ENCODE results near the gene PTTG1. TPM values are rescaled to one million over a fixed set of nuclear protein-coding genes. Genes with fewer than 3 reads are reported as not detected.

The PTTG1 gene
- total RNA-seq, 1 experiment from 2014 or later, result 239 TPM

DNA sequence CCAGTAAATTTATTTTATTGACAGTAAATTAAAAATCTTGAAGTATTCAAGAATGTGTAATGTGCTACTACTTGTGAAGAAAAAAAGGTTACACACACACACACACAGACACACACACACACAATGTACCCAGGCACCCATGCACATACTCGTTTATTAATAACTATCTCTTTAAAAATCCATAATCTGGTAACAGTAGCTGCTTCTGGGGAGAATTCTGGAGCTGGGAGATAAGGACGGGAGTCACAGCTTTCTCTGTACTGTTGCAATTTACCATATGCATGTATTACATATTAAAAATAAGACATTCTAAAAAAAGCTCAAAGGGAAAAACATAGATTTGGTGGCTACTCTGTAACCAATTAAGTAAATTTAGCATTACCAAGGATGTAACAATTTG lies 43.3 kb upstream of the PTTG1 start:
- DNase-seq (ENCODE audit: low spot score) (no peak), ATAC-seq (no peak)
- no peaks in the 10 kb centered on the region for H3K36me3 Mint-ChIP-seq
- peaks cover 2% of the 10 kb centered on the region for H3K27me3 Mint-ChIP-seq (ENCODE audit: low read depth)
- ChIA-PET POLR2A (no interaction called here), CTCF (interaction anchor here (1.5 kb wide), 1 partner anchor 16 kb away, joined by 3 read pairs; no protein-coding TSS in a partner anchor)
- no peak overlapping the region for H3K4me3 Mint-ChIP-seq
- TF ChIP-seq, protein P1, sequence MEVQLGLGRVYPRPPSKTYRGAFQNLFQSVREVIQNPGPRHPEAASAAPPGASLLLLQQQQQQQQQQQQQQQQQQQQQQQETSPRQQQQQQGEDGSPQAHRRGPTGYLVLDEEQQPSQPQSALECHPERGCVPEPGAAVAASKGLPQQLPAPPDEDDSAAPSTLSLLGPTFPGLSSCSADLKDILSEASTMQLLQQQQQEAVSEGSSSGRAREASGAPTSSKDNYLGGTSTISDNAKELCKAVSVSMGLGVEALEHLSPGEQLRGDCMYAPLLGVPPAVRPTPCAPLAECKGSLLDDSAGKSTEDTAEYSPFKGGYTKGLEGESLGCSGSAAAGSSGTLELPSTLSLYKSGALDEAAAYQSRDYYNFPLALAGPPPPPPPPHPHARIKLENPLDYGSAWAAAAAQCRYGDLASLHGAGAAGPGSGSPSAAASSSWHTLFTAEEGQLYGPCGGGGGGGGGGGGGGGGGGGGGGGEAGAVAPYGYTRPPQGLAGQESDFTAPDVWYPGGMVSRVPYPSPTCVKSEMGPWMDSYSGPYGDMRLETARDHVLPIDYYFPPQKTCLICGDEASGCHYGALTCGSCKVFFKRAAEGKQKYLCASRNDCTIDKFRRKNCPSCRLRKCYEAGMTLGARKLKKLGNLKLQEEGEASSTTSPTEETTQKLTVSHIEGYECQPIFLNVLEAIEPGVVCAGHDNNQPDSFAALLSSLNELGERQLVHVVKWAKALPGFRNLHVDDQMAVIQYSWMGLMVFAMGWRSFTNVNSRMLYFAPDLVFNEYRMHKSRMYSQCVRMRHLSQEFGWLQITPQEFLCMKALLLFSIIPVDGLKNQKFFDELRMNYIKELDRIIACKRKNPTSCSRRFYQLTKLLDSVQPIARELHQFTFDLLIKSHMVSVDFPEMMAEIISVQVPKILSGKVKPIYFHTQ (CRISPR knock-in tag; IDR thresholded peaks at IDR 0.05), result no peak
- TF ChIP-seq ATF1 (CRISPR knock-in tag; IDR thresholded peaks at IDR 0.05) (no peak), NR3C1 (CRISPR knock-in tag; conservative IDR thresholded peaks at IDR 0.05; ENCODE audit: low read depth) (no peak), ZNF138 (CRISPR knock-in tag; conservative IDR thresholded peaks at IDR 0.05) (no peak)
- TF ChIP-seq, protein P2, sequence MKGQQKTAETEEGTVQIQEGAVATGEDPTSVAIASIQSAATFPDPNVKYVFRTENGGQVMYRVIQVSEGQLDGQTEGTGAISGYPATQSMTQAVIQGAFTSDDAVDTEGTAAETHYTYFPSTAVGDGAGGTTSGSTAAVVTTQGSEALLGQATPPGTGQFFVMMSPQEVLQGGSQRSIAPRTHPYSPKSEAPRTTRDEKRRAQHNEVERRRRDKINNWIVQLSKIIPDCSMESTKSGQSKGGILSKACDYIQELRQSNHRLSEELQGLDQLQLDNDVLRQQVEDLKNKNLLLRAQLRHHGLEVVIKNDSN (CRISPR knock-in tag; IDR thresholded peaks at IDR 0.05), result no peak
- TF ChIP-seq, protein P3, sequence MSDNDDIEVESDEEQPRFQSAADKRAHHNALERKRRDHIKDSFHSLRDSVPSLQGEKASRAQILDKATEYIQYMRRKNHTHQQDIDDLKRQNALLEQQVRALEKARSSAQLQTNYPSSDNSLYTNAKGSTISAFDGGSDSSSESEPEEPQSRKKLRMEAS (CRISPR knock-in tag; IDR thresholded peaks at IDR 0.05), result no peak
- TF ChIP-seq, protein P4, sequence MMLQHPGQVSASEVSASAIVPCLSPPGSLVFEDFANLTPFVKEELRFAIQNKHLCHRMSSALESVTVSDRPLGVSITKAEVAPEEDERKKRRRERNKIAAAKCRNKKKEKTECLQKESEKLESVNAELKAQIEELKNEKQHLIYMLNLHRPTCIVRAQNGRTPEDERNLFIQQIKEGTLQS (CRISPR knock-in tag; conservative IDR thresholded peaks at IDR 0.05), result no peak
- no peaks in the 10 kb centered on the region for H3K9me3 Mint-ChIP-seq
- H3K27ac Mint-ChIP-seq, result no peak overlapping the region
- peaks cover 8% of the 10 kb centered on the region for H3K4me1 Mint-ChIP-seq

DNA sequence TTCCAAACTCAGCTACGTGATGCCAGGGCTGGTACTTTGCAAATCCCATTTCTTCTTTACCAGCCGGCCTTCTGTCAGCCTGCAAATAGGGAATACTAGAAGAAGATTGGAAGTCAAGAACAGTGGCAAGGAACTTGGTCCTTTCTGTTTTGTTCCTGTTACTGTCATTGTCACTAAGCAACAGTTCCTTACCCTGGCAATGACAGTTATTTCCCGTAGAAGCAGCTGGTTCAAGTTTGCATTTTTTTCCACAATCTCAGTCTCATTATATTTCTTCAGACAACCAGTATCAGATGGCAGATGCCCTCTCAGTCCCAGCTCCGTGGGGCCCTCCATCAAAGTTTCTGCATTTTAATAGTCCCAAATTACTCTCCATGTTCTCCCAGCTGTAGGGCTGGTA lies 42.1 kb upstream of the PTTG1 start:
- DNase-seq (ENCODE audit: low spot score), result no peak
- no peak for ATAC-seq
- Mint-ChIP-seq H3K4me3 (no peak overlapping the region), H3K27me3 (ENCODE audit: low read depth) (no peaks in the 10 kb centered on the region; the same call in none of the 2 replicates), H3K9me3 (no peaks in the 10 kb centered on the region), H3K36me3 (no peaks in the 10 kb centered on the region), H3K27ac (no peak overlapping the region), H3K4me1 (peaks cover 8% of the 10 kb centered on the region)
- TF ChIP-seq ZNF671 (CRISPR knock-in tag; IDR thresholded peaks at IDR 0.05) (no peak), ETV6 (CRISPR knock-in tag; IDR thresholded peaks at IDR 0.05) (no peak), GABPB1 (CRISPR knock-in tag; IDR thresholded peaks at IDR 0.05) (no peak), TEAD1 (CRISPR knock-in tag; IDR thresholded peaks at IDR 0.05) (no peak), NR1H2 (CRISPR knock-in tag; IDR thresholded peaks at IDR 0.05) (no peak)
- TF ChIP-seq, protein P5, sequence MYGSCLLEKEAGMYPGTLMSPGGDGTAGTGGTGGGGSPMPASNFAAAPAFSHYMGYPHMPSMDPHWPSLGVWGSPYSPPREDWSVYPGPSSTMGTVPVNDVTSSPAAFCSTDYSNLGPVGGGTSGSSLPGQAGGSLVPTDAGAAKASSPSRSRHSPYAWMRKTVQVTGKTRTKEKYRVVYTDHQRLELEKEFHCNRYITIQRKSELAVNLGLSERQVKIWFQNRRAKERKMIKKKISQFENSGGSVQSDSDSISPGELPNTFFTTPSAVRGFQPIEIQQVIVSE (CRISPR knock-in tag; IDR thresholded peaks at IDR 0.05; ENCODE audit: borderline replicate concordance), result no peak
- ChIA-PET POLR2A (interaction anchor here (1.2 kb wide), 1 partner anchor 203 kb away, joined by 4 read pairs; no protein-coding TSS in a partner anchor), CTCF (interaction anchor here (1.1 to 1.6 kb wide), 6 partner anchors 9 to 358 kb away, joined by 3 to 9 read pairs (median 3); partner anchors contain the start of gene C1QTNF2)

DNA sequence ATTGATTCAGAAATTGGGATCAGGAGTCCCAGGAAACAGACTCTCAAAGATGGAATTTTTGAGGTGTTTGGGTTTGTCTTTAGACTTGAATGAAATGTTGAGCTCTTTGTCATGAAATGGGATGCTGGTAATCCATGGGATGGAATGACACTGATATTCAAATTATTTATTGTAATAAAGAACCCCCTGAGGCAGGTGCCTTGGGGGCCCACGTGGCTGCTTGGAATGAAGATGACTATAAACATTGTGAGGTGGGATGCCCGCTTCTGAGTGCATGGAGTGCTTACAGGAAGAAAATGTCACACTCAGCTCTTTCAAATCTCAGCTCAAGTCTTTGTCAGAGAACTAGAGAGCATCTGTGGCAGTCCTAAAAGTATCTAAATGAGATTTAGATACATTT lies 41.6 kb upstream of the PTTG1 start:
- TF ChIP-seq, protein P6, sequence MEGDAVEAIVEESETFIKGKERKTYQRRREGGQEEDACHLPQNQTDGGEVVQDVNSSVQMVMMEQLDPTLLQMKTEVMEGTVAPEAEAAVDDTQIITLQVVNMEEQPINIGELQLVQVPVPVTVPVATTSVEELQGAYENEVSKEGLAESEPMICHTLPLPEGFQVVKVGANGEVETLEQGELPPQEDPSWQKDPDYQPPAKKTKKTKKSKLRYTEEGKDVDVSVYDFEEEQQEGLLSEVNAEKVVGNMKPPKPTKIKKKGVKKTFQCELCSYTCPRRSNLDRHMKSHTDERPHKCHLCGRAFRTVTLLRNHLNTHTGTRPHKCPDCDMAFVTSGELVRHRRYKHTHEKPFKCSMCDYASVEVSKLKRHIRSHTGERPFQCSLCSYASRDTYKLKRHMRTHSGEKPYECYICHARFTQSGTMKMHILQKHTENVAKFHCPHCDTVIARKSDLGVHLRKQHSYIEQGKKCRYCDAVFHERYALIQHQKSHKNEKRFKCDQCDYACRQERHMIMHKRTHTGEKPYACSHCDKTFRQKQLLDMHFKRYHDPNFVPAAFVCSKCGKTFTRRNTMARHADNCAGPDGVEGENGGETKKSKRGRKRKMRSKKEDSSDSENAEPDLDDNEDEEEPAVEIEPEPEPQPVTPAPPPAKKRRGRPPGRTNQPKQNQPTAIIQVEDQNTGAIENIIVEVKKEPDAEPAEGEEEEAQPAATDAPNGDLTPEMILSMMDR (IDR thresholded peaks at IDR 0.05), result no peak
- no peak for TF ChIP-seq ZNF263 (CRISPR knock-in tag; IDR thresholded peaks at IDR 0.05; ENCODE audit: low read depth)
- TF ChIP-seq TEAD4 (CRISPR knock-in tag; IDR thresholded peaks at IDR 0.05), result no peak
- no peak for TF ChIP-seq ELF4 (CRISPR knock-in tag; IDR thresholded peaks at IDR 0.05; ENCODE audit: low read depth)
- TF ChIP-seq, protein P7, sequence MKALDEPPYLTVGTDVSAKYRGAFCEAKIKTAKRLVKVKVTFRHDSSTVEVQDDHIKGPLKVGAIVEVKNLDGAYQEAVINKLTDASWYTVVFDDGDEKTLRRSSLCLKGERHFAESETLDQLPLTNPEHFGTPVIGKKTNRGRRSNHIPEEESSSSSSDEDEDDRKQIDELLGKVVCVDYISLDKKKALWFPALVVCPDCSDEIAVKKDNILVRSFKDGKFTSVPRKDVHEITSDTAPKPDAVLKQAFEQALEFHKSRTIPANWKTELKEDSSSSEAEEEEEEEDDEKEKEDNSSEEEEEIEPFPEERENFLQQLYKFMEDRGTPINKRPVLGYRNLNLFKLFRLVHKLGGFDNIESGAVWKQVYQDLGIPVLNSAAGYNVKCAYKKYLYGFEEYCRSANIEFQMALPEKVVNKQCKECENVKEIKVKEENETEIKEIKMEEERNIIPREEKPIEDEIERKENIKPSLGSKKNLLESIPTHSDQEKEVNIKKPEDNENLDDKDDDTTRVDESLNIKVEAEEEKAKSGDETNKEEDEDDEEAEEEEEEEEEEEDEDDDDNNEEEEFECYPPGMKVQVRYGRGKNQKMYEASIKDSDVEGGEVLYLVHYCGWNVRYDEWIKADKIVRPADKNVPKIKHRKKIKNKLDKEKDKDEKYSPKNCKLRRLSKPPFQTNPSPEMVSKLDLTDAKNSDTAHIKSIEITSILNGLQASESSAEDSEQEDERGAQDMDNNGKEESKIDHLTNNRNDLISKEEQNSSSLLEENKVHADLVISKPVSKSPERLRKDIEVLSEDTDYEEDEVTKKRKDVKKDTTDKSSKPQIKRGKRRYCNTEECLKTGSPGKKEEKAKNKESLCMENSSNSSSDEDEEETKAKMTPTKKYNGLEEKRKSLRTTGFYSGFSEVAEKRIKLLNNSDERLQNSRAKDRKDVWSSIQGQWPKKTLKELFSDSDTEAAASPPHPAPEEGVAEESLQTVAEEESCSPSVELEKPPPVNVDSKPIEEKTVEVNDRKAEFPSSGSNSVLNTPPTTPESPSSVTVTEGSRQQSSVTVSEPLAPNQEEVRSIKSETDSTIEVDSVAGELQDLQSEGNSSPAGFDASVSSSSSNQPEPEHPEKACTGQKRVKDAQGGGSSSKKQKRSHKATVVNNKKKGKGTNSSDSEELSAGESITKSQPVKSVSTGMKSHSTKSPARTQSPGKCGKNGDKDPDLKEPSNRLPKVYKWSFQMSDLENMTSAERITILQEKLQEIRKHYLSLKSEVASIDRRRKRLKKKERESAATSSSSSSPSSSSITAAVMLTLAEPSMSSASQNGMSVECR (CRISPR knock-in tag; IDR thresholded peaks at IDR 0.05; ENCODE audit: borderline replicate concordance), result no peak
- no peak for DNase-seq (ENCODE audit: low spot score)
- Mint-ChIP-seq H3K4me1 (peaks cover 8% of the 10 kb centered on the region), H3K4me3 (no peak overlapping the region), H3K27me3 (ENCODE audit: low read depth) (no peaks in the 10 kb centered on the region; the same call in 1 of the 2 replicates), H3K27ac (no peak overlapping the region; the same call in 1 of the 2 replicates), H3K36me3 (no peaks in the 10 kb centered on the region), H3K9me3 (no peaks in the 10 kb centered on the region)
- POLR2A ChIA-PET, result interaction anchor here (1.2 kb wide), 1 partner anchor 204 kb away, joined by 4 read pairs; no protein-coding TSS in a partner anchor
- CTCF ChIA-PET, result interaction anchor here (0.9 to 1.6 kb wide), 7 partner anchors 10 to 358 kb away, joined by 3 to 9 read pairs (median 4); partner anchors contain the start of gene C1QTNF2
- ATAC-seq, result no peak

All from WTC11 (cell line).